Upper lobe of right lung (tissue), 1 donor: ENCODE data around the gene SCUBE1. TPM values are rescaled to one million over a fixed set of nuclear protein-coding genes. Genes with fewer than 3 reads are reported as not detected.

Experiments used
- ATAC-seq: fragments of 200-7000 bp; cut with Tn5 transposase; one replicate; pipeline ENCODE4 v1.9.1; 2020; ENCODE audit warnings: mild to moderate bottlenecking, moderate library complexity
- DNase-seq: peaks from one replicate; pipeline ENCODE4 v3.0.0-alpha.2; 2020
- H3K27ac ChIP-seq: fragments of 200-600 bp; one replicate; pipeline ENCODE4 v1.8.0; 2022
- H3K27me3 ChIP-seq: fragments of 200-600 bp; one replicate; pipeline ENCODE4 v1.8.0; 2022; ENCODE audit warnings: mild to moderate bottlenecking
- H3K36me3 ChIP-seq: fragments of 200-600 bp; one replicate; pipeline ENCODE4 v1.8.0; 2022
- H3K4me1 ChIP-seq: fragments of 200-600 bp; one replicate; pipeline ENCODE4 v1.8.0; 2022
- H3K4me3 ChIP-seq: fragments of 200-600 bp; one replicate; pipeline ENCODE4 v1.8.0; 2022; ENCODE audit warnings: mild to moderate bottlenecking
- H3K9me3 ChIP-seq: fragments of 200-600 bp; one replicate; pipeline ENCODE4 v1.8.0; 2022
- CTCF ChIP-seq: fragments of 200-600 bp; IDR thresholded peaks from one replicate; pipeline ENCODE4 v1.8.0; 2022; ENCODE audit warnings: antibody characterized with exemption
- intact Hi-C: fragments of 100-400 bp; cut with DNase I; formaldehyde crosslinking; loops from one replicate; pipeline ENCODE4 v1.11.0; 2022
- total RNA-seq: library from RNA; stranded (reverse); fragmentation: NEBNext Ultra II Directional; extraction: Animal tissue kit (Norgen Biotek cat#: 25700); gene quantifications from one replicate; pipeline ENCODE4 v1.2.1, GENCODE V29; 2021
- donor health status: DM: no; HTN: yes; CAD: no; lungs with severe emphysema.

Gene SCUBE1
- total RNA-seq, 1 donor from 2014 or later: 36.0 TPM

DNA sequence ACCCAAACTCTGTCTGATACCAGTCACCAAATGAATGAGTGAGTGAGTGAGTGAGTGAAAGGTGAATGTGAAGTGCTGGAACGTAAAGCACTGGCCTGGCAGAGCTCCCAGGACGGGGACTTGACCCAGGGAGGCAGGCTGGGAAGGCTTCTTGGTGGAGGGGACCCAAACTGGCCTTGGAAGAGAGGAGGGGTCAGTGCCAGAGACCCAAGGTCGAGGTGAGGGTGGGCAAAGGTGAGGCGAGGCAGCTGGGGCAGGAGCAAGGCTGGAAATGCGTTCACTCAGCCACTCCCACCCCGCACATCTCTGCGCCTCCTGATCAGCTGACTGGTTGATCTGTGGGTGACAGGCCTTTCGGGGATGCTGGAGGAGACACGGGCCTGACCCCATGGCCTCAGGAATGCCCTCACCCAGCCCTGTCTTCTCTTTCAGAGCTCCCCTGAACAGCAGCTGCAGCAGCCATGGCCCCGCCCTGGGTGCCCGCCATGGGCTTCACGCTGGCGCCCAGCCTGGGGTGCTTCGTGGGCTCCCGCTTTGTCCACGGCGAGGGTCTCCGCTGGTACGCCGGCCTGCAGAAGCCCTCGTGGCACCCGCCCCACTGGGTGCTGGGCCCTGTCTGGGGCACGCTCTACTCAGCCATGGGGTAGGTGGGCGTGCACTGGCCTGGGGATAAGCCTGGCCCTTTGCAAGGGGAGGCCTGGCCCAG is 184.2 kb downstream of the SCUBE1 start:
- DNase-seq: no peak
- H3K9me3 ChIP-seq: no peaks in the 10 kb centered on the region
- peaks cover 12% of the 10 kb centered on the region for H3K4me1 ChIP-seq
- TF ChIP-seq CTCF: no peak
- H3K4me3 ChIP-seq: no peak overlapping the region
- no peak for ATAC-seq
- peaks cover 22% of the 10 kb centered on the region for H3K36me3 ChIP-seq
- H3K27me3 ChIP-seq: no peaks in the 10 kb centered on the region
- no peak overlapping the region for H3K27ac ChIP-seq
- intact Hi-C loops: no loop called here

GRCh38 chr22:43157874-43158546 is 185.2 kb downstream of the SCUBE1 start:
- TF ChIP-seq CTCF: no peak
- no peaks in the 10 kb centered on the region for H3K27me3 ChIP-seq
- peaks cover 7% of the 10 kb centered on the region for H3K4me1 ChIP-seq
- H3K27ac ChIP-seq: no peak overlapping the region
- H3K9me3 ChIP-seq: no peaks in the 10 kb centered on the region
- no peak for ATAC-seq
- H3K36me3 ChIP-seq: peaks cover 20% of the 10 kb centered on the region
- no peak for DNase-seq
- H3K4me3 ChIP-seq: no peak overlapping the region
- intact Hi-C loops: no loop called here

- no peak for DNase-seq
- H3K27me3 ChIP-seq: no peaks in the 10 kb centered on the region
- no peaks in the 10 kb centered on the region for H3K9me3 ChIP-seq
- no peak overlapping the region for H3K27ac ChIP-seq
- H3K4me3 ChIP-seq: no peak overlapping the region
- TF ChIP-seq CTCF: no peak
- ATAC-seq: no peak
- peaks cover 12% of the 10 kb centered on the region for H3K4me1 ChIP-seq
- intact Hi-C loops: no loop called here
- peaks cover 13% of the 10 kb centered on the region for H3K36me3 ChIP-seq
These were observed 186.8 kb downstream of the SCUBE1 start for GRCh38 chr22:43156413-43156812.

GRCh38 chr22:43155789-43156188 is 187.4 kb downstream of the SCUBE1 start:
- no peak for TF ChIP-seq CTCF
- Histone ChIP-seq H3K27ac (no peak overlapping the region), H3K9me3 (no peaks in the 10 kb centered on the region), H3K4me3 (no peak overlapping the region), H3K27me3 (no peaks in the 10 kb centered on the region), H3K36me3 (peaks cover 7% of the 10 kb centered on the region), H3K4me1 (peaks cover 15% of the 10 kb centered on the region)
- intact Hi-C loops: no loop called here
- DNase-seq: no peak
- ATAC-seq: no peak

GRCh38 chr22:43154887-43155536 is 188.2 kb downstream of the SCUBE1 start:
- Histone ChIP-seq H3K4me3 (no peak overlapping the region), H3K9me3 (no peaks in the 10 kb centered on the region), H3K27me3 (no peaks in the 10 kb centered on the region), H3K4me1 (peaks cover 18% of the 10 kb centered on the region), H3K36me3 (no peaks in the 10 kb centered on the region), H3K27ac (no peak overlapping the region)
- ATAC-seq (peak; percentile 42), DNase-seq (peak; percentile 85)
- TF ChIP-seq CTCF: no peak
- intact Hi-C loops: no loop called here
